Endothelial cell of umbilical vein (primary cell): ENCODE results near the gene ERCC2. TPM values are rescaled to one million over a fixed set of nuclear protein-coding genes. Genes with fewer than 3 reads are reported as not detected.

Source experiments
- BruUV-seq: library from RNA; stranded (reverse); fragments of 400-500 nt; replicated peaks from 2 replicates; lab custom pipeline; 2021; lab: Mats Ljungman, UMichigan
- CTCF ChIA-PET: fragments of 300-600, 350-600 bp; sonication (Branson Sonifier 250); formaldehyde crosslinking; loops from one replicate; lab custom pipeline; 2021; ENCODE audit warnings: antibody characterized with exemption, inconsistent platforms; lab: Charles Lee
- POLR2A ChIA-PET: fragments of 300-600, 350-600 bp; sonication (Branson Sonifier 250); formaldehyde crosslinking; loops from one replicate; lab custom pipeline; 2021; ENCODE audit warnings: antibody characterized with exemption, inconsistent platforms; lab: Charles Lee
- DNase-seq: peaks from one replicate; pipeline ENCODE4 v3.0.0-alpha.2; 2011; ENCODE audit warnings: low read depth, low spot score
- FAIRE-seq: peaks from 2 replicates; lab custom pipeline; 2011; peaks lifted over from hg19 to GRCh38; lab: Jason Lieb, UNC
- H2AFZ ChIP-seq: 2 replicates; pipeline ENCODE4 v1.6.0; 2012; ENCODE audit warnings: low read depth, low read length, control low read depth, inconsistent platforms
- H3K27ac ChIP-seq: 2 replicates; pipeline ENCODE4 v1.5.1; 2011; ENCODE audit warnings: low read depth, mild to moderate bottlenecking, control low read depth, low read length, moderate library complexity; ENCODE audit not compliant: insufficient read depth
- H3K27me3 ChIP-seq, 2 experiments: 2 replicates each; pipeline versions ENCODE4 v1.6.0 to v1.6.1; 2011; ENCODE audit warnings: low read length in 2 of 2, mixed read lengths in 1 of 2; ENCODE audit not compliant: control insufficient read depth in 2 of 2, insufficient read depth in 2 of 2
- H3K36me3 ChIP-seq, 2 experiments: 2 replicates in 1 of 2; 3 replicates in 1 of 2; pipeline ENCODE4 v1.5.1; 2011; ENCODE audit warnings: low read length in 2 of 2, mild to moderate bottlenecking in 1 of 2, moderate library complexity in 1 of 2; ENCODE audit not compliant: control insufficient read depth in 2 of 2, insufficient read depth in 2 of 2; ENCODE audit errors: extremely low read depth in 1 of 2
- H3K4me1 ChIP-seq: 3 replicates; pipeline ENCODE4 v1.5.1; 2011; ENCODE audit warnings: mild to moderate bottlenecking, low read length; ENCODE audit not compliant: control insufficient read depth, insufficient read depth; ENCODE audit errors: extremely low read depth
- H3K4me2 ChIP-seq: 2 replicates; pipeline ENCODE4 v1.6.1; 2011; ENCODE audit warnings: low read length, control low read depth, mixed read lengths; ENCODE audit not compliant: insufficient read depth
- H3K4me3 ChIP-seq, 3 experiments: fragments of 200-600 bp in 1 of 3; sonication (generic), shearing (Covaris generic) in 1 of 3; replicated peaks in 1 of 3; 2 replicates each; pipeline ENCODE4 v1.5.1; 2011 to 2016; ENCODE audit warnings: control low read depth in 3 of 3, low read length in 3 of 3, mild to moderate bottlenecking in 2 of 3, inconsistent platforms in 1 of 3, low read depth in 1 of 3, moderate library complexity in 1 of 3; ENCODE audit not compliant: insufficient read depth in 1 of 3
- H3K79me2 ChIP-seq: 2 replicates; pipeline ENCODE4 v1.6.0; 2012; ENCODE audit warnings: low read length, inconsistent platforms; ENCODE audit not compliant: control insufficient read depth, insufficient read depth
- H3K9ac ChIP-seq: replicated peaks from 2 replicates; pipeline ENCODE3; 2011; ENCODE audit warnings: low read length, control low read depth; ENCODE audit not compliant: insufficient read depth; ENCODE audit errors: extremely low read depth
- H3K9me1 ChIP-seq: replicated peaks from 3 replicates; pipeline ENCODE4 v1.6.0; 2011; ENCODE audit warnings: mild to moderate bottlenecking, low read length; ENCODE audit not compliant: control insufficient read depth, insufficient read depth; ENCODE audit errors: extremely low read depth
- H3K9me3 ChIP-seq: replicated peaks from 2 replicates; pipeline ENCODE4 v1.5.1; 2012; ENCODE audit warnings: low read length, inconsistent platforms; ENCODE audit not compliant: control insufficient read depth, insufficient read depth
- H4K20me1 ChIP-seq: replicated peaks from 2 replicates; pipeline ENCODE3; 2011; ENCODE audit warnings: mild to moderate bottlenecking, low read length; ENCODE audit not compliant: control insufficient read depth, insufficient read depth; ENCODE audit errors: extremely low read depth
- CTCF ChIP-seq, 2 donors: IDR thresholded peaks; 1 replicate in 1 of 2; 2 replicates in 1 of 2; pipeline ENCODE4 v1.5.1; 2011; ENCODE audit warnings: low read length in 2 of 2, mild to moderate bottlenecking in 2 of 2, moderate library complexity in 2 of 2, control low read depth in 1 of 2, inconsistent platforms in 1 of 2, low read depth in 1 of 2; ENCODE audit not compliant: insufficient read depth in 1 of 2; ENCODE audit errors: extremely low read depth in 1 of 2
- EZH2 ChIP-seq: IDR thresholded peaks from 2 replicates; pipeline ENCODE4 v1.6.1; 2012; ENCODE audit warnings: borderline replicate concordance, low read depth, mild to moderate bottlenecking, moderate library complexity, low read length, inconsistent platforms; ENCODE audit not compliant: severe bottlenecking
- FOS ChIP-seq: IDR thresholded peaks from 2 replicates; pipeline ENCODE4 v1.6.1; 2011; ENCODE audit warnings: mild to moderate bottlenecking, low read length, moderate library complexity, borderline replicate concordance; ENCODE audit not compliant: insufficient read depth
- GATA2 ChIP-seq: IDR thresholded peaks from 2 replicates; pipeline ENCODE4 v1.7.0; 2011; ENCODE audit warnings: low read depth, mild to moderate bottlenecking, moderate library complexity, mixed read lengths, low read length; ENCODE audit not compliant: insufficient read length, insufficient read depth
- JUN ChIP-seq: IDR thresholded peaks from 2 replicates; pipeline ENCODE4 v1.6.1; 2011; ENCODE audit warnings: borderline replicate concordance, low read depth; ENCODE audit not compliant: insufficient read length, insufficient read depth
- MAX ChIP-seq: IDR thresholded peaks from 2 replicates; pipeline ENCODE4 v1.6.1; 2011; ENCODE audit not compliant: insufficient read depth, insufficient read length
- MYC ChIP-seq: IDR thresholded peaks from one replicate; pipeline ENCODE4 v1.6.1; 2011; ENCODE audit warnings: mild to moderate bottlenecking, low read depth, low read length
- POLR2A ChIP-seq: IDR thresholded peaks from 2 replicates; pipeline ENCODE4 v1.6.1; 2012; ENCODE audit warnings: low read depth, mild to moderate bottlenecking, control low read depth, low read length
- POLR2AphosphoS5 ChIP-seq: IDR thresholded peaks from 2 replicates; pipeline ENCODE4 v1.6.1; 2012; ENCODE audit warnings: low read depth, mild to moderate bottlenecking, control low read depth, low read length, moderate library complexity; ENCODE audit not compliant: insufficient read depth
- dilution Hi-C: fragments of 300-500 bp; cut with MboI; formaldehyde crosslinking; loops from one replicate; pipeline ENCODE4 v1.15.0; 2019; ENCODE audit warnings: low sequenced_read_pairs; ENCODE audit not compliant: extremely low pct_ligation_motif_present
- intact Hi-C: fragments of 100-400 bp; cut with micrococcal nuclease; formaldehyde crosslinking; loops from one replicate; pipeline ENCODE4 v1.10.0; 2022
- polyA plus RNA-seq, 4 experiments: library from polyadenylated mRNA; depleted of rRNA in 3 of 4; stranded (reverse) in 3 of 4; unstranded in 1 of 4; fragments of >200 nt; gene quantifications; 2 replicates each; pipeline versions ENCODE4 v1.2.1 to v1.2.3, GENCODE V29; 2011 to 2012; ENCODE audit warnings: missing spikeins in 1 of 4
- total RNA-seq: library from RNA; stranded (reverse); gene quantifications from 2 replicates; pipeline ENCODE4 v1.2.3, GENCODE V29; 2021

The ERCC2 gene
- total and polyA plus RNA-seq, 2 donors (not counting 3 experiments of a cell fraction or from before 2014, with no cell fraction given): 59.9 to 61.8 TPM

DNA sequence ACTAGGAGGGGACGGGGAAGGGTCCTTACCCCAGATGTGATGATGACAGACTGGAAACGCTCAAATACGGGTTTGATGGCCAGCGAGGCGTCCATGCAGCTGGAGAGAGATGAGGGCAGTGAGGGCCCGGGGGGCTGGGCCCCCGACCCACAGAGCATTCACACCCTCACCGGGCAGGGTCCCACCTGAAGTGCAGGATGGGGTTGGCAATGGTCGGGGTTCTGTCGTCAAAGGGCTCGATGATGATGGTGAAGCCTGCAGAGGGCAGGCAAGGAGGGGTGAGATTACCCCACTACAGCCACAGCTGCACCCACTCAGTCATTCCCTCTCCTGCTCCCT lies 13.0 kb downstream of the ERCC2 start:
- dilution Hi-C loops: no loop called here

More for the DNA sequence above, 13.0 kb downstream of the ERCC2 start:
- Histone ChIP-seq H3K9me3 (no peaks in the 10 kb centered on the region), H3K27ac (no peak overlapping the region), H3K79me2 (no peaks in the 10 kb centered on the region), H2AFZ (no peak overlapping the region), H3K9me1 (no peaks in the 10 kb centered on the region), H4K20me1 (no peaks in the 10 kb centered on the region), H3K4me2 (no peak overlapping the region), H3K9ac (no peak overlapping the region), H3K4me3 (no peak overlapping the region), H3K36me3 (peaks cover 7 to 41% of the 10 kb centered on the region in 2 experiments), H3K27me3 (no peaks in the 10 kb centered on the region), H3K4me1 (no peaks in the 10 kb centered on the region)
- TF ChIP-seq MAX (no peak), GATA2 (no peak), POLR2AphosphoS5 (no peak), FOS (no peak), MYC (no peak), POLR2A (no peak), EZH2 (no peak), CTCF (IDR thresholded peaks at IDR 0.05; ENCODE audit: extremely low read depth in 1 of 2, insufficient read depth in 1 of 2, low read depth in 1 of 2, low read length in 2 of 2) (no peak), JUN (no peak)
- BruUV-seq: no TSS peak
- no peak for DNase-seq
- ChIA-PET POLR2A (no interaction called here), CTCF (no interaction called here)
- intact Hi-C loops: no loop called here
- no peak for FAIRE-seq
